M059J (cell line): ENCODE results near the gene PFKP. TPM values are rescaled to one million over a fixed set of nuclear protein-coding genes. Genes with fewer than 3 reads are reported as not detected.

Source experiments
- DNase-seq: peaks from one replicate; pipeline ENCODE4 v3.0.0-alpha.2; 2012; ENCODE audit warnings: low read depth
- total RNA-seq: library from RNA; depleted of rRNA; stranded (reverse); fragments of >200 nt; shearing (Covaris generic); gene quantifications from 2 replicates; pipeline ENCODE4 v1.2.3, GENCODE V29; 2014

The PFKP gene
- total RNA-seq, 1 experiment from 2014 or later = 158 TPM

DNA sequence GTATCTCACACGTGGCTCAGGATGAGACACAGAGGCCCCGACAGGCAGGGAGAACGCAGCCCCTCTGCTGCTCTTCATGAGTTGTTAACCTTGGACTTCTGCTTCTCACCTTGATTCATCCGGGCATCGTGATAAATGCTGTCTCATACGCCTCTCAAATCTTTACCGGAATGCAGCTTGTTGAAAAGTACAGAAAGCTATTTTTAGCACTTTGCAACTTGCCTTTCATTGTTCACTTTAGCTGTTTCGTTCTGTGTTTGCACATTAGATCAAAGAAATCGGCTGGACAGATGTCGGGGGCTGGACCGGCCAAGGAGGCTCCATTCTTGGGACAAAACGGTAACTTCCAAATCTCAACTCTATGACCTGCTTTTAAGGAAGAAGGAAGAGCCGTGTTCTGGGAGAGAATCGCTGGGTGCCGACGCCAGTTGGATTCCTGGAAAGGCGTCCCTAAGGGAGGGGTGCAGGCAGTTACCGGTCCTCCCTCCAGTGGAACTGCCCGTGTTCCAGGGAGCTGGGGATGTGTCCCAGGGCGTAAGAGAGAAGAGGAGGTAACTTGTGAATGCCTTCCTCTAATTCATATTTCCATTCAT is 49.3 kb downstream of the PFKP start:
- DNase-seq = no peak

DNA sequence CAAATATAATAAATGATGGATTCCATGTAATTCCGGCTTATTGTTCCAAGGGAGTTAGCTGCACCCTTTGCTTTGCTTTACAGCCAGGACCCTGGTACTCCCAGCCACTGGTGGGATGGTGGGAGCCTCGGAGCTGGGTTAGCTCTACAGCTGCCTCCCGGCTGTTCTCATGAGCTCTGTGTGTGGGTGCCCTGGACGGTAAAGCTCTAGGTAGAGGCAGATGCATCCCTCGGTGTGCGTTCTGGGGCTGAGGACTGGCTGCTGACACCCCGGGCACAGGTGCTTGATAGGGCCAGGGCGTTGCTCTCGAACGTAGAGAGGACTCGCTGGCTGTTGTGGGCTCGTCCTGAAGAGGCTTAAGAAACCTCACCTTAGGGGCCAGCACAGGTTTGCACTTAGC is 50.1 kb downstream of the PFKP start:
- no peak for DNase-seq

DNA sequence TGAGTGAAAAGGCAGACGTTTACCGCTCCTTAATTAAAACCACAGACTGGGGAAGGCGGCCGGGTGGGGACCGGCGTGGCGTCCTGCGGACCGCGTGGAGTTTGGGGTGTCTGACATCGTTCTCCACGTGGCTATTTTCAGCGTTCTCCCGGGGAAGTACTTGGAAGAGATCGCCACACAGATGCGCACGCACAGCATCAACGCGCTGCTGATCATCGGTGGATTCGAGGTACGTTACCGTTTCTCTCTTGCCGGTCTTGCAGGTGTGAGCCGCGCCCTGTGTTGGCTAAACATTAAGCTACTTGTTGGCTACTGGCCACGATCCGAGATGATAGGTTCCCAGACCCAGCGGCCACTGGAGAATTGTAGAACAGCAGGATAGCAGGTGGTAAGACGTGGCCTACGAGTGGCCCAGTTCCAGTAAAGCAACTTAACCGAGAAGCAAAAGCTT is 51.3 kb downstream of the PFKP start:
- DNase-seq = no peak

DNA sequence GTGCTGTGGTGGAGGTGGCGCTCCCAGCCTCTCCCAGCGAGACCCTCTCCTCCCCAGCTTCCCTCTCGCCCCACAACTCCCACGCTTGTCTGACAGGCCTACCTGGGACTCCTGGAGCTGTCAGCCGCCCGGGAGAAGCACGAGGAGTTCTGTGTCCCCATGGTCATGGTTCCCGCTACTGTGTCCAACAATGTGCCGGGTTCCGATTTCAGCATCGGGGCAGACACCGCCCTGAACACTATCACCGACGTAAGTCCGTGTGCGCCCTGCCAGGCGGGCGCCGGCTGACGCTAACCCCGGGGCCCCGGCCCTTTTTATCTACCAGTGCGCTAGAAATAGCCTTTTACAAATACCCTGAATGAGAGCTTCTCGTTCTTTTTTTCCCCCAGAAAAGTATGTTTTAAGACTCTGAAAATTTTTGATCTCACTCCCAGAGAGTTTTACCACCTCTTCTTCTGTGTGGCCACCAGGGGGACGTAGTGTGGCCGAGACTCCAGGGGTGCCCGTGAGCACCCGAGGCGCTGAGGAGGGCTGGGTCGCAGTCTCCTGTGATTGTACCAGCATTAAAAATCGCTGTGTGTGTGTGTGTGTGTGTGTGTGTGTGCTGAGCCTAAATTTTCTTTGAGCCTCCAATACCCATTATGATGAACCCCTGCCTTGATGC is 52.6 kb downstream of the PFKP start:
- no peak for DNase-seq

DNA sequence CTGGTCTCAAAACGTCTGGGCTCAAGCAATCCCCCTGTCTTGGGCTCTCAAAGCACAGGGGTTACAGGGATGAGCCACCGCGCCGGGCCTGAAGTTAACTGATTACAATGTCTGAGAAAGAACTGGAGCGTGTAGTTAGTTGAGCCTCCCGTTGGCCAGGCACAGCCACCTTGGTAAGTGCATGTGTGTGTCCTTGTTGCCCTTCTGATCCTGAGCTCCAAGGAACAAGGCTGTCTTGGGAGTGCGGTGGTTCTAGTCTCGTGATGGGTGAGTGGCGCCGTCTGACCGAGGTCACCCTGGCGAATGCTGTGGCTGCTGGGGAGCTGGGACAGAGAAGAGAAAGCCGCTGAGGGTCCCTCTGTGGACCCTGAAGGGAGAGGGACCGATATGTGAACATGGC is 54.7 kb downstream of the PFKP start:
- no peak for DNase-seq

DNA sequence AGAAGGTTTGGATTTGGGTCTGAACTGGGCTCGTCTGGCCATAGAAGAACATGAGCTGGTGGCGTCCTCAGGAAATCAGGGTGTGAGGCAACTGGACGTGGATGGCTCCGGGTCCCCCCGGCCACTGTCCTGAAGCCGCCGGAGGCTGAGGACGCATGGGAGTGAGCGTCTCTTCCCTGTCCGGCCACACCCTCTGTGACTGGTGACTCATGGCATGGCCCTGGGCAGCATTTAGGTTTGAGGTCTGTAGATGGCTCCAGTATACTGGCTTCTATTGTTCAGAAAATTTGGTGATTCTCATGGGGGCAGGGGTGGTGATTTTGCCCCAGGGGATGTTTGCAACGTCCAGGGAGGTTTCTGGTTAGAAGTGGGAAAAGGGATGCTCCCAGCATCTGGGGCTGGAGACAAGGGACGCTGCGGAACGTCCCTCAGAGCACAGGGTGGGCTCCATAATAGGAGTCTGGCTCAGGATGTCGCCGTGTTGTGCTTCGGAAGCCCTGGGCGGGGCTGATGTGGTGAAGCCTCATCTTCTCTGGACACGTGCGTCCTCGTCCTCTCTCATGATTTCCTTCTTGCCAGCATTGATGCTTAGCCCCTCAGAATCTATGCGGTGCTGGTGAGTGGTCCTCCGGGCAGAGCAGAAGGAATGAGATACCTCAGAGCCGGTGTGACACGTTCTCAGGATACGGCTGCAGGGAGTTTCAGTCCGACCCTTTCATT is 55.3 kb downstream of the PFKP start:
- no peak for DNase-seq

DNA sequence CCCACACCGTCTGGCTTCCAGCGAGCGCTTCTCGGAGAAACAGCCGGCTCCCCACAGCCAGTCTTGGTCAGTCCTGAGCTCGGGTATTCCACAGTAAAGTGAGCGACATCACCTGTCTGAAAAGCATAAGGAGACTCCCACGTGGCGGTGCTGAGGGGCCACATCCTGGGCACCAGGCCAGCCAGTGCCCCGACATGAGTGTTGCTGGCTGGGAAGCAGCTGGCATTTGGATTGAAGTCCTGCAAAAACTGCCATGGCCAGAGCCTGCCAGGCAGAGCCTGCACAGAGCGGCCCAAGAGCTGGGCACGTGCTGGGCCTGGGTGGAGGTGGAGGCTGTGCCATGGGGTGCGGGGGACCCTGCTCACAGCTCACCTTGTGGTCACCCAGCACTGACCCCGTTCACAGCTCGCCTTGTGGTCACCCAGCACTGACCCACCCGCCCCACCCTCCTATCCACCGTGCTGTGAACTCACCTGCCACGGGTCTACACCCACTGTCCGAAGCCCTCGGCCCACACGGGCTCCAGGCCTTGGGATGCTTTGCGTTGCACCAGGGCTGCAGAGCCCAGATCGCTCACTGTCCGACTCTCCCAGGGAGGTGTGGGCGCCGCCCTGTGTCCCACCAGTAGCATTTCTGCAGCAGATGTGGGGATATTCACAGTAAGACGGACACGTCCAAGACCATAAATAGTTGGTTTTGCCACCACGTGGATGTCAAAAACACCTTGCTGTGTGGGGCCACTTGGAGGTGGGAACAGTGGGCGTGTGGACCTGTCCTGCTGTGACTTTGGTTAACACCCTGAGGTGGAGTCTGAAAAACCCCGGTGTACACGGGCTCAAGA is 56.4 kb downstream of the PFKP start:
- no peak for DNase-seq

DNA sequence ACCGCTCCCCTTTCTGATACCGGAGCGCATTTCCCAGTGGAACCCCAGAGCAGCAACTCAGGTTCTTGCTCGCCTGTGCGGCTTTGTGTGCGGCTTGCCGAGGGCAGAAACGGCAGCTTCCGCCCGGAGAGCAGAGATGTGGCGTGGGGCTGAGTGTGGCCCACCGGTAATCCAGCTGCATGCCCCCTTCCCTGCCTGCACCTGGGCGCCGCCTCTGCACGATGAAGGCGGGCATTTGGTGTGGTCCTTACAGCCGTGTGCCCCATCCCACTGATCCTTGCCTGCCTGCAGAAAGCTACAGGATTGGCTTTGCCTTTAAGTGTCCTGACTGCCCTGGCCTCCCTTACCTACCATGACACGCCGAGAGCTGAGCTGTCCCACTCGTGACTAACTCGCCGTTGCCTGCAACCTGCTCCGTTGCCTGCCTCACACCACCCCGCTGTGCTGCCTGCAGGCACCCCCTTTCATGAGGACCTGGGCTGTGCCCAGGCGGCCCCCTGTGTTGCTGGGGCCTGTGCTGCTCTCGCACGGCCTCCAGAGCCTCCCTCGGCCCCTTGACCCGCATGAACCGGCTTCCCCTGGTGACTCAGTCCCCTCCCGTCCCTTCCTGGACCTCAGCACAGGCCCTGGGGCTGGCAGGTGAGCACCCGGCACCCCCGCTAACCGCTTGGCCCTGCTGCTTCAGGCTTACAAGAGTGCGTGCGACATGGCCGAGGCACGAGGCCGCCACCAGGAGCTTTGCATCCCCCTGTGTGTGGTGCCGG is 57.2 kb downstream of the PFKP start:
- DNase-seq = no peak

DNA sequence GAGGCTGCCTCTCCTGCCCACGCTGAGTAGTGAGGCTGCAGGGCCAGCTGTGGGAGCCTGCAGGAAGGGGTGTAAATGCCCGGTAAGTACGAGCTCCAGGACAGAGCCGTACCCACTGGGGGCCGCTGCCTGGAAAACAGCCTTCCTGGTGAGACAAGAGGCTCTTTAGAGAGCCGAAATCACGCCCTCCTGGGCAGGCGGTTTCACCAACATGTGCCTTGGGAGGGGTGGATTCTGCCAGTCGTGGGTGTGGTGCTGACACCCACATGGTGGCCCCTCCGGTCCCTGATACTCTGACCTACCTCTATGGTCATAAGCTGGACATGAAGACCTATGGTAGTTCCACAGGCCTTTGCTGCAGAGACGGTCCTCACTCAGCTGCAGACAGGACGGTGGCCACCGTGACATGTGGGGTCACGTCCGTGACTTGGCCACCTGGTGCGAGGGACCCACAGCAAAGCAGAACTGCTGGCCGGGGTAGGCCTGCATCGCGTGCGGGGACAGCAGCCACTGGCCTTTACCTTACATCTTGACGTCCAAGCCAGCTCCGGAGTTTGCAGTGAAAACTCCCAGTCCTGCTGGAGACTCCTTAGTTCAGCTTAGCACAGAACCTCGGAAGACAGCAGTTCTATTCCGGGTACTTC is 58.3 kb downstream of the PFKP start:
- no peak for DNase-seq

DNA sequence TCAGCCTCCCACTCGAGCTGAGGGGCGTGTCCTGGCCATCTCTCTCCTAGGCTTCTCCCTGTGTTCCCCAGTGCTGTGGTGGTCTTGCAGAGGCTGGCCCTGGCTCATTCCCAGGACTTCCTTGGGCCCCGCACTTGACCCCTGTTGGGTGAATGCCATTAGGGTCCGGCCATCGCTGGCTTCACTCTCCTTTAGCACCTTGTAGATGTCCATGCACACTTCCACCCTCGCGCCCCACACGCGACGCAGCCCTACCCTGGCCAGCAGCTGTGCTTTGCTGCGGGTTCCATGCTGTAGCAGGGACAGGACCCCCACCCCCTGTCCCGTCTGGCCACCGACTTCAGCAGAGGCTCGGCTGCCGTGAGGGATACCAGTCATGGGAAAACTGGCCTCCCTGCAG is 58.9 kb downstream of the PFKP start:
- DNase-seq = no peak

DNA sequence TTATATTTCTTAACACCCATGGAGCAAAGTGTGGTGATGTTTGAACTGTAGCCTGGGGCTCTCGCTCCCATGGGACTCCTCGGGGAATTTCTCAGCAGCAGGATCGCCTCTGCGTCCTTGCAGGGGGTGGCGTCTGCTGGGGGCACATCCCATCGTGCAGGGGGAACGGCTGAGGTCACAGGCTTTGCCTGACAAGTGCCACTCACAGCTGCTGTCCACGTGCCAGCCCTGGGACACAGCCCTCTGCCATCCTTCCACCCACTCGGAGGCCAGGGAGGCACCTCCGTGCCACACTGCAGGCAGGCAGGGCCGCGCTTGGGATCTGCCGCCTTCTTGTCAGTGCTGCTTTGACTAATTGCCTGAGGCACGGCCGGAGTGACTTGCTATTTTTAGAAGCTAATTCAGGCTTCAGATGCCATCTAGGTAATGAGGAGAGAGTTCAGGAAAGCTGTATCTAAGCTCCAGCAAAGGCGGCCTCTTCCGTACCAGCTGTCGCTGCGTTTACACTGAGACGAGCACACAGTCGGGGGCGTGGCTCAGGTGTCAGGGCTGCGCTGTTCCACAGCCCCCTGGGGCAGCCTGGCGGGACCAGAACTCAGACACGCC is 59.5 kb downstream of the PFKP start:
- DNase-seq = no peak

DNA sequence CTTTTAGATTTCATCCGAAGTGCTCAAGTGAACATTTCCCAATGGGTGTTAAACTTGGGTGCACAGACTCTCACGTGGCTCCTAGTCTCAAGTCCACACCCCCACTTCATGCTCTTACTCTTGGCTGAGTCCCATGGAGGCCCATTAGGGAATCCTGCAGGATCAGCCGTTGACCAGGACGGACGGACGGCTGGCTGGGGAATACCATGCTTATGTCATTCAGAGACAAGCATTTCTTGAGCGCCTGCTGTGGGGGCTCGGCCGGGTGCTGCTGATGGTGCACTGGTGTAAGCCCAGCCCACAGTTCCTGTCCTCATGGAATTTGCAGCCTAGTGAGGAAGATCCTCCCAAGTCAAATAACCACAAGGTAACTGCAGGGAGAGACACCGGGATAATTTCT is 60.6 kb downstream of the PFKP start:
- DNase-seq = no peak

DNA sequence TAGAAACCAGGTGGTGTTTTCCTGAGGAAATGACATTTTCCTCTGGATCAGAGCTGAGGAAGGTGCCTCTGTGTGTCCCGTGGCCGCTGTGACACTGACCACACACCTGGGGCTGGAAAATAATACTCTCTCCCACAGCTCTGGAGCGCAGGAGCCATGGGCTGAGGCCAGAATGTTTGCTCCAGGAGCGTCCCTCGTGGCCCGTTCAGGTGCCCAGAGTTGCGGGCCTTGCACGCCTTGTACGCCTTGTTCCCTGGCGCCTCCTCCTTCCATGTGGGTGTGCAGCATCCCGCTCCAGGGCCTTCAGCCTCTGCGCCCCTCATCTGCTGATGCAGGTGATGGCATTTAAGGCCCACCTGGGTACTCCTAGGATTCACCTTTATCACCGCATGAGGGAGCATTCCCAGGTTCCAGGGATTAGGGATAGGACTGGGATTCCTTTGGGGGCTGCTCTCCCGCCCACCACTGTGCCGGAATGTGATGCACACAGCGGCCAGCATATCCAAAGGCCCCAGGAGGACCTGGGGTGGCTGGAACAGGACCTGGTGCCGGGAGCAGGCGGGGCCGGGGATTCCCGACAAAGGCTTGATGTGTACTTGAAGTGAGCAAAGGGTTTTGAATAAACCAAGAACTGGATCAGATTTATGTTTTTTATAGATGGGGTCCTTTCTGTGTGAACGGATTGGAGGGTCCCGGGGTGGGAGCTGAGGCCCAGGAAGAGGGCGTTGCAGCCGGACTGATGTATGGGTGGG is 61.2 kb downstream of the PFKP start:
- no peak for DNase-seq

DNA sequence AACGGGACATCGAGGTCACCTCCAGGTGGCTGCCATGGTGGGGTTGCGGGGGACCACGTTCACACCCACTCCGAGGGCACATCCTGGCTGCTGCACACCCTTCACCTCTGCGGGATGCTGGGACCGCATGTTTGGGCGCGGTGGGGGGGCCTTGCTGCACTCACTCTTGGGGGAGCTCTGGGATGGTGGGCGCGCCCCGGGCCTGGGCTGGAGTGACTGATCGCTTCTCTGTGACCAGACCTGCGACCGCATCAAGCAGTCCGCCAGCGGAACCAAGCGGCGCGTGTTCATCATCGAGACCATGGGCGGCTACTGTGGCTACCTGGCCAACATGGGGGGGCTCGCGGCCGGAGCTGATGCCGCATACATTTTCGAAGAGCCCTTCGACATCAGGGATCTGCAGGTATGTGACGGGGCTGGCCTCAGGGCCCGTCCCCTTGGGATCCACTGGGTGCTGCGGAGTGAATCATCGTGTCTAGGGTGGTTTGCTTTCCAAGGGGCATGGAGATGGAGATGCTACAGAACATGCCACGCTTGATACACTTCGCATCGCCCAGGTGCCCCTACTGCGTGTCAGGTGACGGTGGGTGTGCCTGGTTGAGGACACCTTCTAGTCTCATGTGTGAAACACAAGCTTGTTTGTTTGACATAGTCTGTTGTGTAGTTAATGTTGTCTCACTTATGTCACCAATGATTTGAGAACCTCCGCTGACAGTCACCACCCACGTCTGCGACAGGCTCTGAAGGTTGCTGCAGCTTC is 62.4 kb downstream of the PFKP start:
- no peak for DNase-seq

DNA sequence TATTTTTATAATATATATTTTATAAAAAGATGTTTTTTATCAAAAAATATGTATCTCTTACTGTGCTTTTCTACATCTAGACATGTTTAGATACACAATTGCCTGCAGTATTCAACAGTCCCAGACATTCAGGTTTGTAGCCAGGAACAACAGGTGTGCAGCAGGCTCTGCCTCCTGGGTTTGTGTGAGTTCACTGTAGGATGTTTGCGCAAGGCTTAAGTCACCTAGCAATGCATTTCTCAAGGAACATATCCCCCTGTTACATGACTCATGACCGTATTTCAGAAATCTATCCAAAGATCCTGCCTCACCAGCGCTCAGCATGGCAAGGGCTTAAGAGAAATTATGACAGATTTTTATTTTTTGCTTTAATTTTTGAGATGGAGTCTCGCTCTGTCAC is 63.8 kb downstream of the PFKP start:
- no peak for DNase-seq

DNA sequence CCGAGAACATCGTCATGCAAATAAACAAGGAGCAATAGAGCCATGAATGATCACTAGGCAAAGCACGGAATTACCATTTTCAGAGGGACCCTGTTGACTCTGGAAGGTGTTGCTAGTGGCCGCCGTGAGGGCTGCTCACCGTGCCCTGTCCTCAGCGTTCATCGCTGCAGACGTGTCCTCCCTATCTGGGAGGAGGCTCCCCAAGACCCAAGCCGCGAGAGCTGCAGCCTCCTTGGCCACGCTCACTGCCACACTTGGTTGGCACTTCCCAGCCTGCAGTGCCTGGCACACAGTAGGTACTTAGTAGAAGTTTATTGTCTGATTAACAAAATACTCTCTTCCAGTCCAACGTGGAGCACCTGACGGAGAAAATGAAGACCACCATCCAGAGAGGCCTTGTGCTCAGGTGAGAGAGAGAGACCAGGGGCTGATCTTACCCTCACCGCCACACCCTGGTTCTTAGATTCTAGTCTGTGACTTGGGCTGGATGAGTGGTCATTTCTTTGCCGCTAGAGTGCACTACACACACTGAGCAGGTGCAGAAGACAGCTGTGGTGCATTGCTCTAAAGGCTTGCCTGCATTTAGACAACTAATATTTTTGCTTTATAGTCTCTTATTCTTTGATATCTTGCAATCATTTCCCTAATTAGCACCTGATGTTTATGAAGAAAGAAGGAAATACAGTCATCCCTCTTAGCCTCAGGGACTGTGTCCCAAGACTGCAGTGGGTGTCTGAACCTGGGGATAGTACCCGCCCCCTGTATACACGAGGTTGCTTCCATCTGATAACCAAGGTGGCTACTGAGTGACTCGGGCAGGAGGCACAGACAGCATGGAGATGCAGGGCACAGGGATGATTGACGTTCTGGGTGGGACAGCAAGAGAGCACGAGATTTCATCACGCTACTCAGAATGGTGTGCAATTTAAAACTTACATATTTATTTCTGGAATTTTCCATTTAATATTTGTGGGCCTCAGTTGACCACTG is 65.0 kb downstream of the PFKP start:
- no peak for DNase-seq

DNA sequence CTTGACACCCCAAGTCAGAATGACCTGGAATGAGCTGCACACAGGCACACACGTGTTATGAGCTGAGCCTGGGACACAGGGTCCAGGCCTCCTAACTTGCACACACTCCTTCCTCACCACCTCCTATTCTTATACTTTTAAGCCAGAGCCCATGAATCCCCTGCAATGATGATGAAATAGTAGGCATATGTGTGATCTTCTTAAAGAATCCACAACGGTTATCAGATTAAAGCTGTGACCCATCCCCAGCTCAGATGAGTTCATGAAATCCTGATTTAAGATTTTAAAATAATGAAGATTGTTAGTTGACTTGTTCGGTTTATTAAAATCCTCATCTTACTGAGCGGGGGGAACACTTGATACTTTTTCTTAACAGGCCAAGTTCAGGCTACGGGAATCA is 66.6 kb downstream of the PFKP start:
- no peak for DNase-seq

DNA sequence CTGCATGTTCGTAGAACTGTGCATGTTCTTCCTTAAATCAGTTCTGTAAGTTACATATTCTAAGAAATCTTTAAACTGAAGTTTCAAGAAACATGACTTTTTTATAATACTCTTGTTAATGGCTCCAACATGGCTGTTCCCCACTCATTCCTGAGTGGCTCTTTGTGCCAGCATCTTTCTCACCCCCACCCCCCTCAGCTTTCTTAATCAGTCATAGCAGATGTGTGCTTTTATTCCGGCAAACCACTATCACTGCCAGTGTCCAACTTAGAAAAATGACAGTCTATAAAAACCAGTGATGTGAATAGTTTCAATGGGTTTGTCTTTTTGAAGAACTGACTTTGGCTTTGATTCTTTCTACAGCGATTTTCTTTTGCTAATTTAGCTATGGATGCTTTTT is 67.7 kb downstream of the PFKP start:
- no peak for DNase-seq
